ENCODE data around the gene FOXF2.

- TF ChIP-seq POLR2A (IDR thresholded peaks at IDR 0.05) (no peak), POLR2AphosphoS5 (IDR thresholded peaks at IDR 0.05) (no peak), CTCF (IDR thresholded peaks at IDR 0.05) (no peak), EP300 (IDR thresholded peaks at IDR 0.05) (no peak)
These were observed 37.0 kb downstream of the FOXF2 start for GRCh38 chr6:1426416-1426815.
